NAMALWA (cell line): ENCODE data around the gene ZNF280C.

Experiments used
- DNase-seq: peaks from one replicate; pipeline ENCODE4 v3.0.0-alpha.2; 2015; ENCODE audit warnings: low spot score

Gene ZNF280C

GRCh38 chrX:130174937-130175336 lies 93.8 kb downstream of the ZNF280C start:
- no peak for DNase-seq

- no peak for DNase-seq
Observed at GRCh38 chrX:130174045-130174704, 94.5 kb downstream of the ZNF280C start.

- DNase-seq, result peak; percentile 9
Observed at GRCh38 chrX:130173190-130173895, 95.4 kb downstream of the ZNF280C start.

- DNase-seq, result no peak
Observed at GRCh38 chrX:130172127-130172845, 96.4 kb downstream of the ZNF280C start.

GRCh38 chrX:130171446-130172126 lies 97.1 kb downstream of the ZNF280C start, which contains the start of gene RAB33A:
Gene RAB33A, plus strand, starts transcription at chrX:130171962. Its CDS starts 101 bp downstream, at chrX:130172063.
- DNase-seq, result no peak

GRCh38 chrX:130170752-130171445 lies 97.8 kb downstream of the ZNF280C start:
- DNase-seq, result peak; percentile 73

GRCh38 chrX:130167040-130167439 lies 101.7 kb downstream of the ZNF280C start:
- DNase-seq, result no peak

- no peak for DNase-seq
Observed at GRCh38 chrX:130166503-130166777, 102.3 kb downstream of the ZNF280C start.

- peak; percentile 95 for DNase-seq
Observed at GRCh38 chrX:130165703-130166502, 102.8 kb downstream of the ZNF280C start, which contains the start of gene AIFM1. Gene AIFM1, minus strand, starts transcription at chrX:130165841. Its CDS starts 185 bp downstream, at chrX:130165656.

GRCh38 chrX:130165181-130165702 lies 103.5 kb downstream of the ZNF280C start:
- peak; percentile 50 for DNase-seq

- DNase-seq, result no peak
Observed at GRCh38 chrX:130163398-130163797, 105.3 kb downstream of the ZNF280C start.

GRCh38 chrX:130162094-130162735 lies 106.5 kb downstream of the ZNF280C start:
- no peak for DNase-seq

GRCh38 chrX:130159776-130160175 lies 108.9 kb downstream of the ZNF280C start:
- DNase-seq, result no peak

- no peak for DNase-seq
Observed at GRCh38 chrX:130158311-130158710, 110.4 kb downstream of the ZNF280C start.

- no peak for DNase-seq
Observed at GRCh38 chrX:130155564-130155963, 113.1 kb downstream of the ZNF280C start.
